HTERT RPE-1 (cell line): ENCODE data around the gene SAMHD1.
"Not testable (repeated sequence)": the region's sequence is repeated elsewhere in the genome, so short reads cannot be mapped to it uniquely, and the experiment has no call there.

ENCODE experiments used
- in situ Hi-C: fragments of 300-500 bp; cut with MboI; formaldehyde crosslinking; loops from 4 replicates; pipeline ENCODE4 v1.14.3; 2020; ENCODE audit warnings: low sequenced_read_pairs

Gene SAMHD1

DNA sequence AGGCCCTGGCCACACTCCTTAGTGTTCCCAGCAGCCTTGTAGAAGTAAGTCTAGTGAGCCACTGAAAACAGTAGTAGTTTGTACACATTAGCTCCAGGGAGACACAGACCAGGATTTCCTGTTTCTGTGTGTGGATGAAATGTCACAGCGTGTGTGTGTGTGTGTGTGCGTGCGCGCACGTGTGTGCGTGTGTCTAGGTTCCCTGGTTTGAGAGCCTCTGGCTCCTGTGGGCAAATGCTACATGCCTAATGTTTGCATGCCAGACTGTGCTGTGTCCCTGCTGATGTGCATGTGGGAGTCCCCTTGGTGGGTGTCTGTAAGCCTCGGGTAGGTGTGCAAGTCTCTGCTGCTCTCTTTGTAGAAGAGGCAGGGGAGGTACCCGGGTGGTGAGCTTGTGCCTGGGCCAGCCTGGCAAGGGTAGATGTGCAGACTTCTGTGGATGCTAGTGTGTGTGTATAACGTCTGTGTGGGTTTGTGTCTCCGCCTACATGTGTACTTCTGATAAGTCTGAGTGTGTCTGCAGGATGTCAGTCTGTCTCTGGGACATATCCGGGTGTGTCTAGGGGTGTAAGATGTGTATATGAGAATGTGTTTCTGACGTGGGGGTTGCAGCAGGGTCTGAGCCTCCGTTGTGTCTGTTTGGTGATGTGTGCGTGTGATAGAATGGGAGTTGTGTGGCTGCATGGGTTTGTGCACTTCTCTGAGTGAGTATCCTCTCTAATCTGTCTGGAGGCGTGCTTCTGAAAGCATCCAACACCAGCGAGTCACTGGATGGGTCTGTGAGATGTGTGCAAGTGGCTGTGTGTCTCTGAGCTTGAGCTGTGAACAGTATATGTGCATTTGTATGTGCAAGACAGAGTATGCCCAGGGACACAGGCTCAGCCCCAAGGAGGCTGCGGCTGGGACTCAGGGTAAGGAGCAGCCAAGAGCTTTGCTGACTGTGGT lies 94.5 kb downstream of the SAMHD1 start:
- in situ Hi-C loops, result no loop called here

DNA sequence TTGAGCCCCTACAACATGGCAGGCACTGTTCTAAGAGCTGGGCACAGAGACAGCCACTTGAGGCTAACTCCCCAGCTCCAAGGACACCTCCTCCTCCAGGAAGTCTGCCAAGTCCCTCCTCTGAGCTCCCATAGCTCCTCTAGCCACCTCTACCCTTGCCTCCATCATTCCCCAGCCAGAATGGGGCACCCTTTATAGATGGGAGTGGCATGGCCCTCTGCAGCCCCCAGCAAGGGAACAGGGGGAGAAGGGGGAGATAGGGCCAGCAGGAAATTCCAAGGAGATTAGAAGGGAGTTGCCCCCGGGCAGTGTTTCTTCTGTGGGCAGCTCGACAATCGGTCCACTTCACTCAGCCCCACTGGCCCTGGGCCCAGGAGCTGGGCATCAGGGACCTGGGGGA lies 95.3 kb downstream of the SAMHD1 start:
- in situ Hi-C loops, result no loop called here

DNA sequence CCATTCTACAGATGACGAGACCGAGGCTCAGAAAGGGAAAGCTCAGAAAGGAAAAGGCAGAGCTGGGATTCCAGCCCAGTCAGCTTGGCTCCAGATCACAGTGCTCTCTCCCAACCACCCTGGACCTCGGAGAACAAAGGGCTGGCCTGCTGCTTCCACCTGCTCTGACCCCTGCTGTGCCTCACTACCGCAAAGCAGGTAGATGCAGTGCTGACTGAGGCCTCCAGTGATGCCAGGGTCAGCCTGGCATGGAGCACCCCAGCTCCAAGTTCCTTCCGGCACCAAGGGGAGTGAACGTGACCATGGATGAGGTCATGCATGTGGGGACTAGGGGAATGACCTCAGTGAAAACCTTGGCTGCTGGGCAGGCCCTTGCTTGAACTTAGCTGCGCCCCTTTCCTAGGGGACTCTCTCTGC lies 96.3 kb downstream of the SAMHD1 start:
- in situ Hi-C loops, result no loop called here

DNA sequence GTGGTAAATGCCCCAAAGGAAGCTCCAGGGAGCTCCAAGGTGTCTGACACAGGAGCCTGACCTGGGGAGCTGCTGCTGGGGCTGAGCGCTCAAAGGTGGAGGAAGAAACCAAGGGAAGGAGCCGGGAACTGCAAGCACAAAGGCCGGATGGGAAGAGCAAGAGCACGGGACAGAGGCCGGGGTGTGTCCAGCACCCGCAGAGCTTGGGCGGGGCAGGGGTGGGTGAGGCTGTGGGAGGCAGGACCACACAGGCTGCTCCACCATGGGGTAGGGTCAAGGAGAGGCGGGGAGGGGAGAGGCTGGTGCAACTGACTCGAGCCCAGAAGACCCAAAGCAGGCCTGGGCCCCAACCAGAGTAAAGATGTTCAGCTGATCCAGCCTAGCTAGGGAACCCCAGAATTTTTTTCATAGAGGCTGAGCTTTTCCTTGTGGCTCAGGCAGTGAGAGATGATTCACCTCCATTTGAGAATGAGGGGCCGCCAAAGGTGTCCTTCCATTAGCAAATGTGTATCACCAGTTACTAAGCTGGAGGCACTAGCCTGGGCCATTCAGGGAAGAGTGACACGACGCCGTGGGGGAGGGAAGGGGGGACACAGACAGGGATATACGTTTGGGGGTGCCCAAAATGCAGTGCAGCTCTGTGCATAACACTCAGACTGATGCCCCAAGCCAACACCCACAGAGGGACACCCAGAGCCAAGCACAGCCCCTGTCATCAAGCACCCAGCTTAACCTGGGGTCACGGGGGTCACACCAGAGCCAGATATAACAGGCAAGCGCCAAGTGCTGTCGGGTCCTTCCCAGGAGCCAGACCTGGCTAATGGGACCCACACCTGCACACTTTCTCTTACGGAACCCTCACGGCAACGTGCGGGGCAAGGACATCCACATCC lies 96.9 kb downstream of the SAMHD1 start:
- in situ Hi-C loops, result no loop called here

DNA sequence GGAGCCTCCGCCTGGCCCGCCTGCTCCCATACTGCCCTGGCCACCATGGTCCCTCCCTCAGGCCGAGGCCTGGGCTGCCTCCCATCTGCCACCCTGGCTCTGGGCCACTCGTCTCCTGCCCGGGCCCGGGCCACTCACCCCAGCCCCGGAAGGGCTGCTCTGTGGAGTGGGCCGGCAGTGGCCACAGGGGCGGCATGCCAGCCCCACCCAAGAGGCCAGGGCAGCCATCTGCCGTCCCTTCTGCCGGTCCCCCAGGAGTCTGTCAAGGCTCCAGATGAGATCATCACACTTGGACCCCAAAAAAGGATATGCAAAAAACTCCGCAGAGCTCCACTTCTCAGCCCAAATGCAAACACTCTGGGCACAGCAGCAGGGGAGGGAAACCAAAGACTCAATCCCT lies 99.3 kb downstream of the SAMHD1 start:
- in situ Hi-C loops, result no loop called here

DNA sequence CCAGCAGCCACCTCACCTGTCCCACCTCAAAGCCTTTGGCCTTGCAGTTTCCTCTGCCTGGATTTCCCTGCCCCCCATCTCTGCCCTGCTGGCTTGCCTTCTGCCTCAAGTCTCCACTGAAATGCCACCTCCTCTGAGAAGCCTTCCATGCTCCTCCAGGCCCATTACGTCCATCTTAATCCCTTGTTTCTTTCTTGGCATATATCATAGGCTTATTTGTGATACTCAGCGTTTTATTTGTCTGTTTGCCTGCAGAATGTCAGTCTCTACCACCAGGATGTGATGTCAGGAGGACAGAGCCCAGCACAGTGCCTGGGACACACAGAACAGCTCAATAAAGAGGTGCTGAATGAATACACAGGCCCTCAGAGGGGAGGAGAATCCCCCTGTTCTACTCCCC lies 100.0 kb downstream of the SAMHD1 start:
- in situ Hi-C loops, result no loop called here

DNA sequence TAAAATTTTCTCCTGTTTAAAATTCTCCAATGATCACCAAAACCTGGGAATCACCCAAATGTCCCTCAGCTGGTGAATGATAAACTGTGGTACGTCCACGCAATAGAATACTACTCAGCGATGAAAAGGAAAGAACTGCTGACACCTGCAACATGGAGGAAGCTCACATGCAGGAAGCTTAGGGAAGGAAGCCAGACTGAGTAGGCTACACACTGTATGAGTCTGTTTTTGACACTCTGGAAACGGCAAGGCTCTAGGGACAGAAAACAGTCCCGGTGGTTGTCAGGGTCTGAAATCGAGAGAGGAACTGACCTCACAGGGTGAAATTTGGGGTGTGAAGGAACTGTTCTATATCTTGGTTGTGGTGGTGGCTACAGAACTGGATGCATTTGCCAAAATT lies 100.7 kb downstream of the SAMHD1 start:
- in situ Hi-C loops, result no loop called here

DNA sequence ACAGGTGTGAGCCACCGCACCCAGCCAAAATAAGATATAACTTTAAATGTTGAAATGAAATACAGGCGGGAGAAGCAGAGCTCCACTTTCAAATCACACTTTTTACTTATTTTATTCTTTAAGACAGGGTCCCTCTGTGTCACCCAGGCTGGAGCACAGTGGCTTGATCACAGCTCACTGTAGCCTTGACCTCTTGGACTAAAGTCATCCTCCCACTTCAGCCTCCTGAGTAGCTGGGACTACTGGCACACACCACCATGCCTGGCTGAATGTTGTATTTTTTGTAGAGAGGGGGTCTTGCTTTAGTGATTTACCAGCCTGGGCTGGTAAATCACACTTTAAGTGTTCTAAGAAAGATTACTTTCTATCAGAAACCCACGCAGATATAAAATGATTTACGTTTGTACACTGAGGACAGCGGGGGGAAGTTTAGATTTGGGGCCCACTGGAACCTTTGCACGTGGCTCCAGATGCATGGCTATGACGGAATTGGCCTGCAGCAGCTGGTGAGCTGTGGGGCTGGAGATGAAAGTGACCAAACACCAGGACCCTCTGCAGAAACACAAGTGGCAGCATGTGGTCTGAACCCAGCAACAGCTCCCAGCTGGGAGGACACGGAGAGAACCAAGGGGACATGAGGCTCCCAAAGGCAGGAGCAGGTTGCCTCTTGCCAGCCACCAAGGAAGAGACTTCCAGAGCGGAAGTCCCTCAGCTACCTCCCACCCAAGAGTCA lies 102.0 kb downstream of the SAMHD1 start:
- in situ Hi-C loops, result no loop called here

DNA sequence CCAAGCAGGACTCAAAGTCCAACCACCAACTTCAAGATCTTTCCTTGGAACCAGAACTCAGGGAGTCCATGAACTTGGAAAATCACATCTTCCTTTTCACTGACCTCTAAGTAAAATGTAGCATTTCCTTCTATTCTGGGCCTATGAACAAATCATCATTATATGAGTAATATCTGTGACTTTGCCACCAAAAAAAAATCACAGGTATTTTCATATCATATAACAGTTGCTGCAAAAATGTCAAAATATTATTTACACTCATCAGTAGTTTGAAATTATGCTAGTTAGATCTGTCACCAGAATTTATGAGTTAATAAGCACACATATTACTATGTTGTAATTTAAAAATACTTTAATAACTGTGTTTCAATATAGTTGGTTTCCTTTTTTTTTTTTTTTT lies 102.8 kb downstream of the SAMHD1 start:
- in situ Hi-C loops, result no loop called here

DNA sequence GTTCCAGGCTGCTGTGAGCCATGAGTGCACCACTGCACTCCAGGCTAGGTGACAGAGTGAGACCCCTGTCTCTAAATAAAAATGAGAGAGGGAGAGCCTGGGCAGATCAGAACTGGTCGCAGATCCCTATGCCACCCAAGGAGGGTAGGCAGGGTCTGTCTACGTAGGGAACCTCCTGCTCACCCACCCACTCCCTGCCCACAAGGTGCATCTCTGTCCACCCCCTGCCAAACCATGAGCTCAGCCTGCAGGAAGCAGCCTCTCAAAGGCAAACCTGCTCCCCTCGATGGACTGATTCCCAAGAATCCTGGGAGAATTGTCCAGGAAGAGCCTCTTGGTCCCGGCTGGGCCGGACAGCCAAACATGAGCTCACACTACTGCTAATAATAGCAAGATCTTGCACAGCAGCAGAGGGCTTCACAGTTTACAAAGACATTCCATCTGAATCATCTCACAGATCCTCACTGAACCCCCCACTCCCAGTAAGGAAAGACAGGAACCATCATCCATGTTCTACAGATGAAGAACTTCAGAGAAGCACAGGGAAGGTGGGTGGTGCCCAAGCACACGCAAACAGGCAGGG lies 103.3 kb downstream of the SAMHD1 start:
- in situ Hi-C loops, result no loop called here

DNA sequence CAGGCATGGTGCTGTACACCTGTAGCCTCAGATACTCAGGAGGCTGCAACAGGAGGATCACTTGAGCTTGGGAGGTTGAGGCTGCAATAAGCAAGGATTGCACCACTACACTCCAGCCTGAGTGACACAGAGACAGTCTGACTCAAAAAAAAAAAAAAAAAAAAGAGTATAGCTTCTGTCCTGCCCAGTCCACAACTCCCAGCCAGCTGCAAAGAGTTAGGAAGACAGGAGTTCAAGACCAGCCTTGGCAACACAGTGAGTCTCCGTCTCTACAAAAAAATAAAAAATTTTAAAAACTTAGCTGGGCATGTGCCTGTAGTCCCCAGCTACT lies 103.8 kb downstream of the SAMHD1 start:
- in situ Hi-C loops, result no loop called here

DNA sequence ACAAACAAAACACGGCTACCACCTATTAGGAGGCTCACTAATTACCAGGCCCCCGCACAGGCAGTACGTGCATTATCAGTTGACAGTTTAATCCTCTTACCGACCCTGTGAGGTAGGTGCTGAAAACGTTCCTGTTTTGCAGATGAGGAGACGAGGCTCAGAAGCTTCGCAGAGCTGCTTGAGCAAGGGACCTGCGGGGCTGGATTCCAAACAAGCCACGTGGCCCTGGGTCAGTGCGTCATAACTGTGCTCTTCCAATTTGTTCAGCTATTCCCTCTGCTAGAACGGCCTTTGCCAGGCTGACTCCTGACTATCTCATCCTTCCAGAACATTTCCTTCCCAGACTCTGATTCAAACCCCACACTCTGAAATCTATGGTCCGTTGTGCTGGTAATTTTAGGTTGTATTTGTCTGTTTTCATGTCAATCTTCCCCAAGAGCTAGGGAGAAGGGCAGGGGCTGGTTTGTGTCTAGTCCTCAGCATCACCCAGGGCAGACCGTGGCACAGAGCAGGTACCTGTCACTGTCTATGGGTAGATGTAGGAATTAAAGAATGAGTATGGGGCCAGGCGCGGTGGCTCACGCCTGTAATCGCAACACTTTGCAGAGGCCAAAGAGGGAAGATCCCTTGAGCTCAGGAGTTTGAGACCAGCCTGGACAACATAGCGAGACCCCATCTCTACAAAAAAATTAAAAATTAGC lies 104.3 kb downstream of the SAMHD1 start:
- in situ Hi-C loops, result no loop called here

DNA sequence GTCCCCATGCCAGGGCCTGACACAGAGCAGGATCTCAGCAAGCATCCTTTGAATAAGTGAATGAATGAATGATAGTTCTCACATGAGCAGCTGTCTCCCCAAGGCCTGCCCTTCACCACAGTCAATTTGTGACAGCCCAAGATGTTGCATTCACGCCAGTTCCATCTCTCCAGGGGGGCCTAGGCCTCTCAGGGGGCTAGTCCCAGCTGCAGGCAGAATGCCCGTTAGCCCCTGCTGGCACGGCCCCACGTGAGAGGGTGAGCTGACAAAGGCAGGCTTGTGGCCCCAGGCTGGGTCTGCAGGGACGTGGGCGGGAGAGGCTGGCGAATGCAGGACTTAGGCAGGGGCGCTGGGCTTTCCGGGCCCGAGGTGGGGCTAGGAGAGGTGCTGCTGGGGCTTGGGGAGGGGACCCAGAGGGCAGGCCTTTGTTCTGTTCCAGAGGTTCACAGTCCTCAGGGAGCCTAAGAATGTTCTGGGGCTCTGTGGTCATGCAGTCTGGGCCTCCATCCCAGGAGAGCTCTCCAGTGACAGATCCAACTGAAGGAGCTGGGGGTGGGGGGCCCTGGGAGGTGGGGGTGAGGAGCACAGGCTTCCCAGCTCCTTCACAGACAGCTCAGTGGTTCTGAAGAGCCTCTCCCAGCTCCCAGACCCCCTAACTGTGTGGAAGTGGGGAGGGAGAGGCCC lies 106.1 kb downstream of the SAMHD1 start:
- in situ Hi-C loops, result no loop called here

DNA sequence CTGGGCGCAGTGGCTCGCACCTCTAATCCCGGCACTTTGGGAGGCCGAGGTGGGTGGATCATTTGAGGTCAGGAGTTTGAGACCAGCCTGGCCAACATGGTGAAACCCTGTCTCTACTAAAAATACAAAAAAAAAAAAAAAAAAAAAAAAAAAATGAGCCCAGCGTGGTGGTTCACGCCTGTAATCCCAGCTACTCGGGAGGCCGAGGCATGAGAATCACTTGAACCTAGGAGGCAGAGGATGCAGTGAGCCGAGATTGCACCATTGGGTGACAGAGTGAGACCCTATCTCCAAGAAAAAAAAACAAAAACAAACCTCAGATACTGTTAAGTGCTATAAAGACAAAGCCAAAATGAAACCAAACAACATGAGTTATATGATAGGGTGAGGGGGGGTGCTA lies 110.5 kb downstream of the SAMHD1 start:
- in situ Hi-C loops, result not testable (repeated sequence)
